Natural killer cell (primary cell): ENCODE results near the gene ARHGAP12. TPM values are rescaled to one million over a fixed set of nuclear protein-coding genes. Genes with fewer than 3 reads are reported as not detected.

Experiments used
- ATAC-seq, 3 donors: fragments of 150-1000 bp in 2 of 3; fragments of 200-7000 bp in 1 of 3; cut with Tn5 transposase; 1 replicate in 1 of 3; 2 replicates in 2 of 3; pipeline ENCODE4 v1.10.0; 2021; ENCODE audit warnings: mild to moderate bottlenecking in 2 of 3, moderate library complexity in 2 of 3
- DNase-seq, 2 donors: peaks; one replicate each; pipeline versions ENCODE4 v3.0.0 to v3.0.0-alpha.2; 2013 to 2021; ENCODE audit warnings: mixed read lengths in 1 of 2
- H3K27ac ChIP-seq: one replicate; pipeline ENCODE4 v1.5.1; 2013; ENCODE audit warnings: mild to moderate bottlenecking, low read length
- H3K27me3 ChIP-seq: one replicate; pipeline ENCODE4 v1.6.1; 2013; ENCODE audit warnings: low read length; ENCODE audit not compliant: control insufficient read depth, insufficient read depth
- H3K36me3 ChIP-seq: one replicate; pipeline ENCODE4 v1.6.1; 2013; ENCODE audit warnings: low read length; ENCODE audit not compliant: control insufficient read depth, insufficient read depth
- H3K4me1 ChIP-seq: one replicate; pipeline ENCODE4 v1.6.1; 2013; ENCODE audit warnings: low read length; ENCODE audit not compliant: control insufficient read depth, insufficient read depth
- H3K4me3 ChIP-seq: one replicate; pipeline ENCODE4 v1.5.1; 2013; ENCODE audit warnings: low read length
- H3K9me3 ChIP-seq: one replicate; pipeline ENCODE4 v1.6.1; 2013; ENCODE audit warnings: low read length; ENCODE audit not compliant: control insufficient read depth, insufficient read depth
- H3K27ac Mint-ChIP-seq, 2 donors: one replicate each; pipeline ENCODE4 v1.8.0; 2022; ENCODE audit warnings: mild to moderate bottlenecking in 2 of 2, mixed read lengths in 2 of 2, moderate library complexity in 1 of 2
- H3K27me3 Mint-ChIP-seq, 2 donors: one replicate each; pipeline ENCODE4 v1.8.0; 2022; ENCODE audit warnings: low read depth in 2 of 2, mixed read lengths in 2 of 2
- H3K36me3 Mint-ChIP-seq: one replicate; pipeline ENCODE4 v1.8.0; 2022; ENCODE audit warnings: mixed read lengths
- H3K4me1 Mint-ChIP-seq, 2 donors: one replicate each; pipeline ENCODE4 v1.8.0; 2022; ENCODE audit warnings: mixed read lengths in 2 of 2
- H3K4me3 Mint-ChIP-seq: one replicate; pipeline ENCODE4 v1.8.0; 2022; ENCODE audit warnings: mild to moderate bottlenecking, moderate library complexity, mixed read lengths
- H3K9me3 Mint-ChIP-seq, 2 donors: one replicate each; pipeline ENCODE4 v1.8.0; 2022; ENCODE audit warnings: mixed read lengths in 2 of 2
- WGBS: methylation state at CpG from one replicate; pipeline ENCODE4 v1.1.7; 2013; ENCODE audit warnings: missing lambda C conversion rate; ENCODE audit not compliant: insufficient coverage; 5-methylcytosine and 5-hydroxymethylcytosine counted together
- intact Hi-C: fragments of 100-400 bp; cut with micrococcal nuclease; formaldehyde crosslinking; loops from one replicate; pipeline ENCODE4 v1.14.2; 2022
- total RNA-seq, 4 donors: library from RNA; stranded (reverse); fragments of 120-200 nt in 1 of 4; gene quantifications; one replicate each; pipeline versions ENCODE4 v1.2.3 to v1.2.4, GENCODE V29; 2013 to 2022
- TF ChIP-seq, protein P1 (sequence below): fragments of 200-600 bp; IDR thresholded peaks from one replicate; pipeline ENCODE4 v1.8.0; 2022; ENCODE audit warnings: antibody characterized with exemption

ARHGAP12 gene
- total RNA-seq, 3 donors from 2014 or later (not counting 1 experiment from before 2014, with no cell fraction given), result 35.1 to 40.2 (median 40.2) TPM

- Mint-ChIP-seq H3K27ac (no peak overlapping the region), H3K4me3 (peak overlapping the region; percentile 49), H3K36me3 (no peaks in the 10 kb centered on the region), H3K27me3 (no peaks in the 10 kb centered on the region), H3K4me1 (peaks cover 13 to 14% of the 10 kb centered on the region in 2 donors), H3K9me3 (no peaks in the 10 kb centered on the region)
- ATAC-seq (no peak), DNase-seq (no peak)
- Histone ChIP-seq H3K9me3 (no peaks in the 10 kb centered on the region), H3K27ac (no peak overlapping the region), H3K36me3 (no peaks in the 10 kb centered on the region), H3K4me1 (peaks cover 14% of the 10 kb centered on the region), H3K4me3 (no peak overlapping the region), H3K27me3 (no peaks in the 10 kb centered on the region)
- WGBS, result 92% methylated on average over 7 of the region's 7 CpGs
- intact Hi-C loops, result no loop called here
- TF ChIP-seq, protein P1, sequence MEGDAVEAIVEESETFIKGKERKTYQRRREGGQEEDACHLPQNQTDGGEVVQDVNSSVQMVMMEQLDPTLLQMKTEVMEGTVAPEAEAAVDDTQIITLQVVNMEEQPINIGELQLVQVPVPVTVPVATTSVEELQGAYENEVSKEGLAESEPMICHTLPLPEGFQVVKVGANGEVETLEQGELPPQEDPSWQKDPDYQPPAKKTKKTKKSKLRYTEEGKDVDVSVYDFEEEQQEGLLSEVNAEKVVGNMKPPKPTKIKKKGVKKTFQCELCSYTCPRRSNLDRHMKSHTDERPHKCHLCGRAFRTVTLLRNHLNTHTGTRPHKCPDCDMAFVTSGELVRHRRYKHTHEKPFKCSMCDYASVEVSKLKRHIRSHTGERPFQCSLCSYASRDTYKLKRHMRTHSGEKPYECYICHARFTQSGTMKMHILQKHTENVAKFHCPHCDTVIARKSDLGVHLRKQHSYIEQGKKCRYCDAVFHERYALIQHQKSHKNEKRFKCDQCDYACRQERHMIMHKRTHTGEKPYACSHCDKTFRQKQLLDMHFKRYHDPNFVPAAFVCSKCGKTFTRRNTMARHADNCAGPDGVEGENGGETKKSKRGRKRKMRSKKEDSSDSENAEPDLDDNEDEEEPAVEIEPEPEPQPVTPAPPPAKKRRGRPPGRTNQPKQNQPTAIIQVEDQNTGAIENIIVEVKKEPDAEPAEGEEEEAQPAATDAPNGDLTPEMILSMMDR, result no peak
Measured at GRCh38 chr10:31757831-31758230, 170.8 kb downstream of the ARHGAP12 start.

DNA sequence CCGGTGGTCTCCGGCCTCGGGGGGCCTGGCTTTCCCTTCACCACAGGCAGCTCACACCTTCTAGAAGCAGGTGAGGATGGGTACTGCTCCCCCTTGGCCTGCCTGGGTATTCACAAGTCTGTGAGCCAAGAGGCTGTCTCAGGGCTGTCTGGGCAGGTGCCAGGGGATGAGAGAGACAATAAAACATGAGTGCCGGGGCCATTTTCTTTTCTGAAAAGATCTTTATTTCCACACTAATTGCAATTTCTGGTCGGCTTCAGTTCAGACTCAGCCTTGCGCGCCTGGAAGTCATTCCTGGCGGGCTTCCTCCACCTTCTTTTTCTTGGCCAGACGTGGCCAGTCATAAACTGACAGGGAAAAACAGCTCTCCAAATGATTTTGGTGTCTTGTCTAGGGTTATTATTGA is 171.2 kb downstream of the ARHGAP12 start:
- Mint-ChIP-seq H3K36me3 (no peaks in the 10 kb centered on the region), H3K9me3 (no peaks in the 10 kb centered on the region), H3K27ac (no peak overlapping the region), H3K27me3 (no peaks in the 10 kb centered on the region), H3K4me3 (no peak overlapping the region), H3K4me1 (peaks cover 13 to 14% of the 10 kb centered on the region in 2 donors)
- DNase-seq (peak in 1 of 2 donors; percentile 42), ATAC-seq (no peak)
- Histone ChIP-seq H3K36me3 (no peaks in the 10 kb centered on the region), H3K4me3 (no peak overlapping the region), H3K27me3 (no peaks in the 10 kb centered on the region), H3K9me3 (no peaks in the 10 kb centered on the region), H3K27ac (no peak overlapping the region), H3K4me1 (peaks cover 14% of the 10 kb centered on the region)
- intact Hi-C loops, result no loop called here
- WGBS, result 96% methylated on average over 9 of the region's 9 CpGs
- TF ChIP-seq, protein P1, result no peak

- H3K9me3 ChIP-seq, result no peaks in the 10 kb centered on the region
- no peaks in the 10 kb centered on the region for H3K27me3 ChIP-seq
- H3K9me3 Mint-ChIP-seq, result no peaks in the 10 kb centered on the region
- no peak overlapping the region for H3K4me3 Mint-ChIP-seq
- no peak overlapping the region for H3K27ac Mint-ChIP-seq
- H3K4me3 ChIP-seq, result no peak overlapping the region
- intact Hi-C loops, result no loop called here
- TF ChIP-seq, protein P1, result no peak
- 90% methylated on average over 11 of the region's 11 CpGs for WGBS
- no peak overlapping the region for H3K27ac ChIP-seq
- H3K36me3 Mint-ChIP-seq, result no peaks in the 10 kb centered on the region
- H3K4me1 Mint-ChIP-seq, result peaks cover 13 to 16% of the 10 kb centered on the region in 2 donors
- ATAC-seq (no peak), DNase-seq (no peak)
- H3K4me1 ChIP-seq, result peaks cover 14% of the 10 kb centered on the region
- H3K36me3 ChIP-seq, result no peaks in the 10 kb centered on the region
- H3K27me3 Mint-ChIP-seq, result no peaks in the 10 kb centered on the region
Measured at GRCh38 chr10:31756729-31757110, 171.9 kb downstream of the ARHGAP12 start.

DNA sequence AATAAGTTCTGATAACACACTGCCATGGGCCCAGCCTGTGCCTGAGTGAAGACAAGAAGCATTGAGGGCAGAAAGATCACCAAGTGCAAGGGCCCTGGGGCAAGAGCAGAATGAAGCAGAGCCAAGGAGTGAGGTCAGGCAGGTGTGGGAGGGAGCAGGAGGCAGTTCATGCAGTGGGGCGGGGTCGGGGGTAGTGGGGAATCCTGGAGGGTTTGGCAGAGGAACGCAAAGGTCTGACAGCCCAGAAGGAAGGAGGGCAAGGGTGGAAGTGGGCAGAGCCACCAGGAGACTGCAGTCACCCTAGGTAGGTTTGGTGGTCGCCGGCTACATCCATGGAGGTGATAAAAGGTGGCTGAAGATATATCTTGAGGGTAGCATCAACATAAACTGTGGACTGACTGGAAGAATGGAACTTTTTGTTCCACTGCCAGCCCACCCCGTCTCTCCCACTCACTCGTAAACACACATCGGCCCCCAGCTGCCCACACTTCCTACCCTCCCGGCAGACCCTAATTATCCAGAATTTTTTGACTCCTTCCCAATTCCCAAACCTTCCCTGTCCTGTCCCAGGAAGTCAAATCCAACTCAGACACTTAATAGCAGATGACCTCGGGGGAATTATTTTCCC is 172.4 kb downstream of the ARHGAP12 start:
- no peak for DNase-seq

More for the DNA sequence above, 172.4 kb downstream of the ARHGAP12 start:
- H3K27me3 Mint-ChIP-seq, result no peaks in the 10 kb centered on the region
- Histone ChIP-seq H3K27ac (no peak overlapping the region), H3K4me3 (no peak overlapping the region), H3K36me3 (no peaks in the 10 kb centered on the region), H3K4me1 (peaks cover 19% of the 10 kb centered on the region), H3K27me3 (no peaks in the 10 kb centered on the region), H3K9me3 (no peaks in the 10 kb centered on the region)
- WGBS, result 86% methylated on average over 10 of the region's 10 CpGs
- no peaks in the 10 kb centered on the region for H3K36me3 Mint-ChIP-seq
- peaks cover 12 to 21% of the 10 kb centered on the region in 2 donors for H3K4me1 Mint-ChIP-seq
- ATAC-seq, result no peak
- H3K4me3 Mint-ChIP-seq, result no peak overlapping the region
- TF ChIP-seq, protein P1, result no peak
- intact Hi-C loops, result no loop called here
- no peak overlapping the region for H3K27ac Mint-ChIP-seq
- H3K9me3 Mint-ChIP-seq, result no peaks in the 10 kb centered on the region
